HG03558 (cell line): ENCODE measurements around the gene CYBC1.
"Not testable (repeated sequence)": the region's sequence is repeated elsewhere in the genome, so short reads cannot be mapped to it uniquely, and the experiment has no call there.

Experiments used
- ATAC-seq: cut with Tn5 transposase; IDR thresholded peaks from one replicate; pipeline ENCODE4 v1.9.1; 2021; ENCODE audit warnings: moderate number of reproducible peaks; ENCODE audit not compliant: unreplicated experiment; ENCODE audit errors: extremely low read depth

The CYBC1 gene

DNA sequence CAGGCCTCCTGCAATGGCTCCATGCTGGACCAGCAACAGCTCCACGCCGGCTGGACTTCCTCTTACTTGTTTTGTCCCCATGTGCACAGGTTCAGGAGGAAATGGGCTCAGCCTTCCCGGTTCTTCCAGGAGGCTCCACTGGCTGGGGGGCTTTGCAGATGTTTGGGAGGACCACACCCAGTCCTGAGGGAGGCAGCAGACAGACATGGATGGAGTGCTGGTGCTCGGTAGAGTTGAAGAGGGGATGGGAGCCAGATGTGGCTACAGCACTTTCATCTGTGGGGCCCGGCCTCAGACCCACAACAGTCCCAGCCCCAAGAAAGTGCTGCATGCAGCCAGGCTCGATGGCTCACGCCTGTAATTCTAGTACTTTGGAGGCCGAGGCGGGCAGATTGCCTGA, 29.8 kb upstream of the CYBC1 start:
- ATAC-seq = no peak

DNA sequence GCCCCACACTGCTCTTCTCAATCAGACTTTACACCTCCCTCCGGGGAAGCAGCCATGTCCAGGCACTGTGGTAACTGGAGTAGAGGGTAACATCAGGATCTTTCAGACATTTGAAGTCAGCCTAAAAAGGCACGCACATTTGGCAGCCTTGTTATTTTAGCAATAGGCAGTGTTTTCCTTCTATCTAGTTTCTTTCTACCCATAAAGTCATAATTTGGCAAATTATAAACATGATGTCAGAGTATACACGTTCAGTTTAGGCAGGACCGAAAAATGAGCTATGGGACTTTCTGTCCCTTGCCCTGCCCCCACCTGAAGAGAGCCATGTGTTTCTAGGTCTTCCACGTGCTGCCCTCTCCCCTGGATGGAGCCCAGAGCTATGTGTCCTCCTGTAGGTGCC, 29.1 kb upstream of the CYBC1 start:
- no peak for ATAC-seq

DNA sequence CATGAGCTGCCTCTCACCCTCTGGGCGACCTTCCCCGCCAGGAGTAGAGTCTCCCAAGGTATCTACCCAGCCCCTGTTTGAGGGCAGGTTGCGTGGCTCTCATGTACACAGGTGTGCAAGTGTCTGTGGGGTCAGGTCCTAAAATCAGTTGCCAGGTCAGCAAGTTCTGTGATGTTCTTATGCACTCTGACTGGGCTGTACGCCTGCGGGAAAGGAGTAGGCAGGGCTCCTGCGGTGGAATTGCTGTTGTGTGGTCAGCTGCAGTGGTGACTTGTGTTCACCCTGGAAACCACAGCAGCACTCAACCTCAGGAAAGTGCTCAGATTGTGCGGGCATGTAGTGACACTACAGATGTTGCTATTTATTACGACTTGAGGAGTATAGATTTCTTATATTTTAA, 27.4 kb upstream of the CYBC1 start:
- no peak for ATAC-seq

DNA sequence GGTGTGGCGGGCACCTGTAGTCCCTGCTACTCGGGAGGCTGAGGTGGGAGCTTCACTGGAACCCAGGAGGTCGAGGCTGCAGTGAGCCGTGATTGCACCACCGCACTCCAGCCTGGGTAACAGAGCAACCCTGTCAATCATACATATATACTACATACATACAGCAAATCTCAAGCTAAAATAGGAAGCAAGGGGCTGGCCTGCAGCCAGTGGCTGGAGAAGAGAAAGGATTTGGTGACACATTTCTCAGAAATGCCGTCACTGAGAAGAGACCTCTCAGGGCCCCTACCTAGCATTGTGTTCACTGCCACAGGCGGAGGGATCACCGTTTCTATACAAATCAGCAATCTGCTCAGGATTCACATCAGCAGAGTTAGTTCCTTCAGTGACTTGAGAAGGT, 24.9 kb upstream of the CYBC1 start:
- no peak for ATAC-seq

DNA sequence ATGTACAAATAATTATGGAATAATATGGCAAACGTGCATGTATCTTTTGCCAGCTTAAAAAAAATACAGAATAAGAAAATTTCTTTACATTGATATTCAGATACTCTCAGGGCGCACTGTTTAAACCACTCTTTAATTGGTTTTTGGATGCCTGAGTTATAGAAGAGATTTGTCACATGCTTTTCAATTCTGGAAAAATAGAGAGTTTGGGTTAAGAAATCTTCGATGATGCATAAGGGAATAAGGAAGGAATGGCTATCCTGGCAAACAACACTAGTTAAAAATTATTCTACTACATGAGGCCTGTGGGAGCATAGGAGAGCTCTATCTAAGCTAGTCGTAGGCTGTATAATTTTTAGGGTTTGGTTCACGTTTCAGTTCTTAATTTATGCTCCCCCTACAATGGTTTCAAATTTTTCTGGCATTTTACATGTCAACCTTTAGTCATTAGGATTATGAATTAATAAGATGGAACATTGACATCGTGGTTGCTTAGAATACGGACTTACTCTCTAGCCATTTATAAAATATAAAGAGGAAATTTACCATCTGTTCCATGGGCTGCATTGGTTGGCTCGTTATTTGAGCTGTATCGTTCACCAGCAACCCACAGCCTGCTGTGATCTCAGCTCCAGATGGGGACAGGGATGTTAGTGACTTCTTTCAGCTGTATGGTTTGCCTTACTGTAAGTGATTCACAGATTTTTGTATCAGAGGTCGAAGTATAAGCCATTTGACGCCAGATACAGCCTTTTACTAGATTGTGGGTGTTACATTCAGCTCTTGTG, 23.9 kb upstream of the CYBC1 start:
- no peak for ATAC-seq

DNA sequence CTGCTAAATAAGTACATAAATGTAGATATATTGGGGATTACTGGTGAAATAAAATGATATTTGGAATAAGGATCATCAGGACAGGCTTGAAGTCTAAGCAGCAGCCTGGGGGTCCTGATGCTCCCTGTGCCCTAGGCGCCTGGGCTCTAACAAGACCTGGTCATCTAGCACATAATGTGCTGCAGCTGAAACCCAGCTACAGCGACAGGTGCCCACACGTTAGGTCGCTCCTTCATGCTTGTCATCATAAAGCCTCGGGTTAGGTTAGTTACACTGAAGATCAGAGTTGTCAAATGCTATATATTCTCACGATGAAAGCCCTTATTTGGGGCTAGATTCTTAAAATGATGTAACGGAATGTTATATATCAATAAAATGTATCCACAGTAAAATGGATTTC, 19.5 kb upstream of the CYBC1 start:
- ATAC-seq = no peak

GRCh38 chr17:82468692-82469091, 18.1 kb upstream of the CYBC1 start:
- no peak for ATAC-seq

GRCh38 chr17:82465023-82465603, 14.6 kb upstream of the CYBC1 start:
- ATAC-seq = no peak

GRCh38 chr17:82464567-82464929, 14.0 kb upstream of the CYBC1 start:
- ATAC-seq = no peak

- ATAC-seq = no peak
Measured at GRCh38 chr17:82463925-82464566, 13.5 kb upstream of the CYBC1 start.

DNA sequence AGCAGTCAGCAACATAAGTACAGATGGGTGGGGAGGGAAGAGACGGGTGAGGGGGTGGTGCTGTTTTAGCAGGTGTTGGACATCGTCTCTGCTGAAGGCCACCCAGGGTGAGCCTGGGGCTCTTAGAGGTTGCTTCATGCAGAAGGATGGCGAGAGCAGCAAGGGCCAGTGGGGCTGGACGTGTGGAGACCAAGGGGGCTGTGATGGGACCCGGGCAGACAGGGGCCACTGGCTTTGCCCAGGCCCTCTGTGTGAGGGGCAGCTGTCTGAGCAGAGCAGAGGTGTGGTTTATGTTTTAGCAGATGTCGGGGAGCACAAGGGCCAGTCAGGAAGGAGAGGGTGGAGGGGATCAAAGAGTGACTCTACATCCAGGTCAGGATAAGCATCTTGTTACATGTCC, 12.8 kb upstream of the CYBC1 start:
- no peak for ATAC-seq

- no peak for ATAC-seq
Measured at GRCh38 chr17:82461827-82462524, 11.4 kb upstream of the CYBC1 start.

- not testable (repeated sequence) for ATAC-seq
Measured at GRCh38 chr17:82459936-82460335, 9.4 kb upstream of the CYBC1 start.

GRCh38 chr17:82458885-82459424, 8.4 kb upstream of the CYBC1 start:
- ATAC-seq = no peak

DNA sequence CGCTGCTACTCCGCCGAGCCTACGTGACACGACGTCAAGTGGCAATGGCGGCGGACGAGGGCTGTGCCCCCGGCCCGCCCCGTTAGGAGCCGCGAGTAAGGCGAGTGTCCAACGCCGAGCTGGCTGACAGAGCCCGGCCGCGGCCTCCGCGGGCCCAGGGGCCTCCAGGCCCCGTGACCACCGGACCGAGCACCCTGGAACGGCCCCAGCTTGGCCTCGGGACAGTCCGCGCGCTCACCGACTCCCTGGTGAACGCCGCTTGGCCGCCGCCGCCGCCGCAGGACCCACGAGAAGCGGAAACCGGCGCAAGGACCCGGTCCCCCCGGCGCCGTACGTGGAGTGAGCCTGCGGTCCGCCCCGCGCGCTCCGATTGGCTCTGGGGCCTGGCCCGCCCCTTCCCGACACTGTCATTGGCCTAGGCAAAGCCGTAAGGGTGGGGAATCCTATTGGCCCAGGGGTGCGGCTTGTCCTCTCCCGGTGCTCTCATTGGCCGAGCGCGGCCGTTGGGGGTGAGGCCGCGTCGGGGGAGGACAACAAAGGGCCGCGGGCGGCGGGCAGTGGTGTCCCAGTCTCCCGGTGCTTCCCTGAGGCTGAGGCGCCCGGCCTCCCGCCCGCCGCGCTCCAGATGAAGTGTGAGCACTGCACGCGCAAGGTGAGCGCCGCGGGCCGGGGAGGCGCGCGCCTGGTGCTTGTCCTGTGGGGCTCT, 7.8 kb upstream of the CYBC1 start, which contains the start of gene NARF:
Gene NARF (plus strand): TSS at position 563 of the 706 bp plus-strand sequence. CDS start 63 bp downstream, at position 626.
- peak; percentile 71 for ATAC-seq

- ATAC-seq = no peak
Measured at GRCh38 chr17:82457929-82458178, 7.3 kb upstream of the CYBC1 start.

DNA sequence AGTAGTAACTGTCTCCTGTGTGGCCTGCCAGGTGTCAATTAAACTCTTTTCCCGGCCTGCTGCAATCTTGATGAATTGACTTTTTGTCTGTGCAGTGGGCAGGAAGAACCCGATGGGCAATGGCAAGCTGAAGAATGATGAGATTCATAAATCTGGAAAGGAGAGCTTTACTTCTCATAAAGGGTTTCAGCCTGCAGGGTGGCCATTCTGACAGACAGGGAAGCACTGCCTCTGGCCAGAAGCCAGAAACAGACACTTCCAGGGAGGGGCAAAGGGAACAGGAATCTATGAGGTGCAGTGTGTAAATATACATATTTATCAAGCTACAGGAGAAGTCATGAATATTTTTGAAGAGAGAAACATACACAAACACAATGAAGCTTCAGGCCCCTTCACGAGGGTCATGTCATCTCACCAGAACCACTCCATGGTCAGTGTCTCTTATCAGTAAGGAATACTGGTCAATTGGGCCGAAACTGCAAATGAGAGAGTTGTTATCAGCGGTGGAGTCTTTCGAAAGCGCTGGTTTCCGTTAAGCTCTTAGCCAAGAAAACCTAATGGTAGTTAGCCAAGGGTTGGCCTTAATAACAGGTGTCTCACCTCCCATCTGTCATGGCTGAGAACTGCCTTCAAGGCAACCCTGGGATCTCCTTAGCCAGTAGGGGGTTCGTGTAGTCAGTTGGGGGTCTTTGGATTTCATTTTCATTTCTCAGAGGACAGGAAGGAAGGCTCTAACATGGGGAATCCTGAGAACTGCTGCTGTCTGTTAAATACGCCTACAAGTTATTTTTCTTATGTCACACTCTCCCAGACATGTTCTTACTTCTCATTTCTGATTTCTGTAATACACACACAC, 6.7 kb upstream of the CYBC1 start:
- no peak for ATAC-seq

- not testable (repeated sequence) for ATAC-seq
Measured at GRCh38 chr17:82453706-82454105, 3.2 kb upstream of the CYBC1 start.

GRCh38 chr17:82453151-82453550, 2.6 kb upstream of the CYBC1 start:
- not testable (repeated sequence) for ATAC-seq
